GM23338 (cell line): ENCODE data around the gene AFF3. TPM values are rescaled to one million over a fixed set of nuclear protein-coding genes. Genes with fewer than 3 reads are reported as not detected.

Experiments
- ATAC-seq: fragments of 200-7000 bp; cut with Tn5 transposase; 3 replicates; pipeline ENCODE4 v1.9.1; 2020
- DNase-seq: peaks from one replicate; pipeline ENCODE4 v3.0.0-alpha.2; 2015; ENCODE audit warnings: low spot score
- H2AFZ ChIP-seq: fragments of 200-600 bp; sonication (generic); 2 replicates; pipeline ENCODE4 v1.8.0; 2016; ENCODE audit warnings: antibody characterized with exemption, mild to moderate bottlenecking, moderate library complexity
- H3F3A ChIP-seq: fragments of 200-600 bp; sonication (generic); replicated peaks from 2 replicates; pipeline ENCODE4 v1.8.0; 2017; ENCODE audit warnings: antibody characterized with exemption, mixed run types, low read depth
- H3K27ac ChIP-seq: fragments of 200-600 bp; sonication (generic); 2 replicates; pipeline ENCODE4 v1.6.1; 2016; ENCODE audit warnings: low read depth
- H3K27me3 ChIP-seq: fragments of 200-600 bp; sonication (generic); 2 replicates; pipeline ENCODE4 v1.8.0; 2016; ENCODE audit warnings: mild to moderate bottlenecking, mixed run types, moderate library complexity; ENCODE audit not compliant: insufficient read depth
- H3K36me3 ChIP-seq: fragments of 200-600 bp; sonication (generic); 2 replicates; pipeline ENCODE4 v1.8.0; 2016; ENCODE audit warnings: mild to moderate bottlenecking; ENCODE audit not compliant: insufficient read depth
- H3K4me1 ChIP-seq: fragments of 200-600 bp; sonication (generic); 2 replicates; pipeline ENCODE4 v1.8.0; 2016; ENCODE audit warnings: mild to moderate bottlenecking, moderate library complexity; ENCODE audit not compliant: insufficient read depth
- H3K4me2 ChIP-seq: fragments of 200-600 bp; sonication (generic); 2 replicates; pipeline ENCODE4 v1.7.1; 2017; ENCODE audit warnings: mixed run types
- H3K4me3 ChIP-seq: fragments of 200-600 bp; sonication (generic); 2 replicates; pipeline ENCODE4 v1.6.1; 2016; ENCODE audit warnings: mixed run types
- H3K79me2 ChIP-seq: fragments of 200-600 bp; sonication (generic); replicated peaks from 2 replicates; pipeline ENCODE4 v1.8.0; 2017; ENCODE audit warnings: mild to moderate bottlenecking; ENCODE audit not compliant: insufficient read depth
- H3K9me2 ChIP-seq: fragments of 200-600 bp; sonication (generic); 2 replicates; pipeline ENCODE4 v1.8.0; 2017; ENCODE audit not compliant: insufficient read depth
- H4K20me1 ChIP-seq: fragments of 200-600 bp; sonication (generic); replicated peaks from 2 replicates; pipeline ENCODE4 v1.8.0; 2017; ENCODE audit warnings: mild to moderate bottlenecking; ENCODE audit not compliant: insufficient read depth
- H3K27ac Mint-ChIP-seq: 2 replicates; pipeline ENCODE4 v1.8.0; 2020; ENCODE audit warnings: inconsistent platforms, mild to moderate bottlenecking, moderate library complexity, mixed read lengths
- H3K27me3 Mint-ChIP-seq: 3 replicates; pipeline ENCODE4 v1.8.0; 2022; ENCODE audit warnings: low read depth, mild to moderate bottlenecking, moderate library complexity, mixed read lengths, inconsistent platforms; ENCODE audit not compliant: insufficient read depth, poor library complexity
- H3K36me3 Mint-ChIP-seq: 3 replicates; pipeline ENCODE4 v1.8.0; 2021; ENCODE audit warnings: low read depth, mild to moderate bottlenecking, inconsistent platforms, moderate library complexity, mixed read lengths
- H3K4me1 Mint-ChIP-seq: 3 replicates; pipeline ENCODE4 v1.8.0; 2020; ENCODE audit warnings: mild to moderate bottlenecking, inconsistent platforms, mixed read lengths
- H3K4me3 Mint-ChIP-seq: 3 replicates; pipeline ENCODE4 v1.8.0; 2021; ENCODE audit warnings: moderate library complexity, mild to moderate bottlenecking, inconsistent platforms, mixed read lengths
- H3K9me3 Mint-ChIP-seq: 3 replicates; pipeline ENCODE4 v1.8.0; 2020; ENCODE audit warnings: moderate library complexity, mild to moderate bottlenecking, inconsistent platforms, mixed read lengths
- CREB1 ChIP-seq: fragments of 250-450 bp; sonication (Bioruptor Pico); IDR thresholded peaks from 2 replicates; pipeline ENCODE4 v1.5.0; 2020; ENCODE audit warnings: low read depth, mild to moderate bottlenecking, moderate library complexity
- EZH2 ChIP-seq: fragments of 200-600 bp; sonication (generic); IDR thresholded peaks from one replicate; pipeline ENCODE4 v1.8.0; 2017; ENCODE audit warnings: antibody characterized with exemption, mild to moderate bottlenecking, low read depth; ENCODE audit not compliant: unreplicated experiment
- EZH2phosphoT487 ChIP-seq: fragments of 200-600 bp; sonication (generic); IDR thresholded peaks from one replicate; pipeline ENCODE4 v1.8.1; 2018; ENCODE audit warnings: antibody characterized with exemption; ENCODE audit not compliant: unreplicated experiment
- JUNB ChIP-seq: IDR thresholded peaks from one replicate; pipeline ENCODE4 v1.6.1; 2016; ENCODE audit warnings: antibody characterized with exemption; ENCODE audit not compliant: unreplicated experiment
- NANOG ChIP-seq: IDR thresholded peaks from 2 replicates; pipeline ENCODE4 v1.6.1; 2016; ENCODE audit warnings: antibody characterized with exemption, borderline replicate concordance
- POLR2AphosphoS5 ChIP-seq: IDR thresholded peaks from 2 replicates; pipeline ENCODE4 v1.6.1; 2016; ENCODE audit warnings: antibody characterized with exemption, low read depth
- STAT1 ChIP-seq: IDR thresholded peaks from one replicate; pipeline ENCODE4 v1.6.1; 2016; ENCODE audit warnings: antibody characterized with exemption; ENCODE audit not compliant: unreplicated experiment
- ZNF114 ChIP-seq: fragments of 250-450 bp; sonication (Bioruptor Pico); IDR thresholded peaks from 2 replicates; pipeline ENCODE4 v1.5.0; 2020; ENCODE audit warnings: mild to moderate bottlenecking, moderate library complexity
- ZNF331 ChIP-seq: fragments of 250-450 bp; sonication (Bioruptor Pico); IDR thresholded peaks from 2 replicates; pipeline ENCODE4 v1.5.0; 2020; ENCODE audit warnings: low read depth, mild to moderate bottlenecking, moderate library complexity
- polyA plus RNA-seq: library from polyadenylated mRNA; unstranded; fragments of >200 nt; fragmentation: Nextera tagmentation; extraction: Ambion mirVana; gene quantifications from 2 replicates; pipeline ENCODE4 v1.2.1, GENCODE V29; 2016
- total RNA-seq: library from RNA; depleted of rRNA; stranded (reverse); fragments of >200 nt; shearing (Covaris generic); gene quantifications from 2 replicates; pipeline ENCODE4 v1.2.3, GENCODE V29; 2014
- TF ChIP-seq, protein P1 (sequence below): IDR thresholded peaks from 2 replicates; pipeline ENCODE4 v1.6.1; 2016; ENCODE audit warnings: antibody characterized with exemption
- TF ChIP-seq, protein P2 (sequence below), 2 experiments: fragments of 200-600 bp in 1 of 2; sonication (generic) in 1 of 2; conservative IDR thresholded peaks; 2 replicates each; pipeline versions ENCODE4 v1.5.1 to v1.6.1; 2016 to 2017; ENCODE audit warnings: antibody characterized with exemption in 2 of 2, low read depth in 2 of 2, mild to moderate bottlenecking in 2 of 2, moderate library complexity in 1 of 2
- TF ChIP-seq, protein P3 (sequence below): fragments of 250-450 bp; sonication (Bioruptor Pico); IDR thresholded peaks from 2 replicates; pipeline ENCODE4 v1.5.0; 2020; ENCODE audit warnings: mild to moderate bottlenecking, moderate library complexity
- TF ChIP-seq, protein P4 (sequence below): IDR thresholded peaks from one replicate; pipeline ENCODE4 v1.6.1; 2018; ENCODE audit warnings: antibody characterized with exemption; ENCODE audit not compliant: unreplicated experiment

AFF3 gene
- total and polyA plus RNA-seq, 2 experiments from 2014 or later, result 0.73 to 1.4 TPM

DNA sequence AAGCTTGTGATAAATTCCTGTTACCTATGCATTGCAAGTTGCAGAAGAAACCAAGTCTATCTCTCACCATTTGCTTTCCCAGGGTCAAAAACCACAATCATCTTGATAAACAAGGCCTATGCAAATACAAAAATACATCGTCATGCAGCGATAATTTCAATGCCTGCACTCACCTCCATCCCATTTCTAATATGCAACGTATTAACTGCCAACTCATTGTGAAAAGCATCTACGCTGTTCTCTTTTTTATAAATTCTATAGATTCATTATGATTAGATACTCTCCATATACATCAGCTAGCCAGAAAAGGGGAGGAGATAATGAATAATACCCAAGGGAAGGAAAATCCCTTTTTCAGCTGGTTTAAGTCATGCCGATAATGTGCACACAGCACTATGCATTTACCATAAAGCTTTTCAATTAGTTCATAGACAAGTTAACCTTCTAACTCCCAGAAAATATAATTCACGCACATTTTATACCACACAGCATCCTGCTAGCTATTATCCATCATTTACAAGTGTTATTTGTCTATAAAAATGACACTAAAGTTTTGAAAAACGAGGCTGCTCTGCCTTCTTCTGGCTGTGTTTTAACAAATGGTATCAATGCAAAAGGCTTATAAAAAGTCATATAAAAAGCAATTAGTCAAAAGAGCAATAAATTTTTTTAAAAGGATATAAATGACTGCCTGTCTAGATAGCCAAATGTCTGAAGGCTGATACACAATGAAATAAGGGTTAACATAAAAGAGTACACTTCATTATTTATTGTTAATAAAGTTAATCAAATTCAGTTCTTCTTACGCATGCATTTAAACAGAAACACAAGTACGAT lies 77.6 kb downstream of the AFF3 start:
- Mint-ChIP-seq H3K4me1 (no peaks in the 10 kb centered on the region), H3K9me3 (peaks cover 14% of the 10 kb centered on the region), H3K27me3 (peaks cover 1% of the 10 kb centered on the region), H3K27ac (no peak overlapping the region), H3K4me3 (no peak overlapping the region), H3K36me3 (peaks cover 4% of the 10 kb centered on the region; the same call in 2 of the 3 replicates)
- H3K9me2 ChIP-seq, result no peaks in the 10 kb centered on the region
- H4K20me1 ChIP-seq, result no peaks in the 10 kb centered on the region
- ATAC-seq (no peak), DNase-seq (no peak)
- H2AFZ ChIP-seq, result no peak overlapping the region
- H3K36me3 ChIP-seq, result no peaks in the 10 kb centered on the region
- TF ChIP-seq ZNF331 (CRISPR knock-in tag), result no peak
- TF ChIP-seq ZNF114, result no peak
- TF ChIP-seq NANOG, result no peak
- no peak for TF ChIP-seq EZH2phosphoT487
- no peak for TF ChIP-seq POLR2AphosphoS5
- TF ChIP-seq, protein P1, sequence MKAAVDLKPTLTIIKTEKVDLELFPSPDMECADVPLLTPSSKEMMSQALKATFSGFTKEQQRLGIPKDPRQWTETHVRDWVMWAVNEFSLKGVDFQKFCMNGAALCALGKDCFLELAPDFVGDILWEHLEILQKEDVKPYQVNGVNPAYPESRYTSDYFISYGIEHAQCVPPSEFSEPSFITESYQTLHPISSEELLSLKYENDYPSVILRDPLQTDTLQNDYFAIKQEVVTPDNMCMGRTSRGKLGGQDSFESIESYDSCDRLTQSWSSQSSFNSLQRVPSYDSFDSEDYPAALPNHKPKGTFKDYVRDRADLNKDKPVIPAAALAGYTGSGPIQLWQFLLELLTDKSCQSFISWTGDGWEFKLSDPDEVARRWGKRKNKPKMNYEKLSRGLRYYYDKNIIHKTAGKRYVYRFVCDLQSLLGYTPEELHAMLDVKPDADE, result no peak
- no peak for TF ChIP-seq CREB1
- TF ChIP-seq, protein P2, sequence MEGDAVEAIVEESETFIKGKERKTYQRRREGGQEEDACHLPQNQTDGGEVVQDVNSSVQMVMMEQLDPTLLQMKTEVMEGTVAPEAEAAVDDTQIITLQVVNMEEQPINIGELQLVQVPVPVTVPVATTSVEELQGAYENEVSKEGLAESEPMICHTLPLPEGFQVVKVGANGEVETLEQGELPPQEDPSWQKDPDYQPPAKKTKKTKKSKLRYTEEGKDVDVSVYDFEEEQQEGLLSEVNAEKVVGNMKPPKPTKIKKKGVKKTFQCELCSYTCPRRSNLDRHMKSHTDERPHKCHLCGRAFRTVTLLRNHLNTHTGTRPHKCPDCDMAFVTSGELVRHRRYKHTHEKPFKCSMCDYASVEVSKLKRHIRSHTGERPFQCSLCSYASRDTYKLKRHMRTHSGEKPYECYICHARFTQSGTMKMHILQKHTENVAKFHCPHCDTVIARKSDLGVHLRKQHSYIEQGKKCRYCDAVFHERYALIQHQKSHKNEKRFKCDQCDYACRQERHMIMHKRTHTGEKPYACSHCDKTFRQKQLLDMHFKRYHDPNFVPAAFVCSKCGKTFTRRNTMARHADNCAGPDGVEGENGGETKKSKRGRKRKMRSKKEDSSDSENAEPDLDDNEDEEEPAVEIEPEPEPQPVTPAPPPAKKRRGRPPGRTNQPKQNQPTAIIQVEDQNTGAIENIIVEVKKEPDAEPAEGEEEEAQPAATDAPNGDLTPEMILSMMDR (conservative IDR thresholded peaks at IDR 0.05; ENCODE audit: low read depth in 2 of 2), result no peak
- no peak for TF ChIP-seq STAT1
- no peak for TF ChIP-seq JUNB
- no peak for TF ChIP-seq EZH2
- TF ChIP-seq, protein P3, sequence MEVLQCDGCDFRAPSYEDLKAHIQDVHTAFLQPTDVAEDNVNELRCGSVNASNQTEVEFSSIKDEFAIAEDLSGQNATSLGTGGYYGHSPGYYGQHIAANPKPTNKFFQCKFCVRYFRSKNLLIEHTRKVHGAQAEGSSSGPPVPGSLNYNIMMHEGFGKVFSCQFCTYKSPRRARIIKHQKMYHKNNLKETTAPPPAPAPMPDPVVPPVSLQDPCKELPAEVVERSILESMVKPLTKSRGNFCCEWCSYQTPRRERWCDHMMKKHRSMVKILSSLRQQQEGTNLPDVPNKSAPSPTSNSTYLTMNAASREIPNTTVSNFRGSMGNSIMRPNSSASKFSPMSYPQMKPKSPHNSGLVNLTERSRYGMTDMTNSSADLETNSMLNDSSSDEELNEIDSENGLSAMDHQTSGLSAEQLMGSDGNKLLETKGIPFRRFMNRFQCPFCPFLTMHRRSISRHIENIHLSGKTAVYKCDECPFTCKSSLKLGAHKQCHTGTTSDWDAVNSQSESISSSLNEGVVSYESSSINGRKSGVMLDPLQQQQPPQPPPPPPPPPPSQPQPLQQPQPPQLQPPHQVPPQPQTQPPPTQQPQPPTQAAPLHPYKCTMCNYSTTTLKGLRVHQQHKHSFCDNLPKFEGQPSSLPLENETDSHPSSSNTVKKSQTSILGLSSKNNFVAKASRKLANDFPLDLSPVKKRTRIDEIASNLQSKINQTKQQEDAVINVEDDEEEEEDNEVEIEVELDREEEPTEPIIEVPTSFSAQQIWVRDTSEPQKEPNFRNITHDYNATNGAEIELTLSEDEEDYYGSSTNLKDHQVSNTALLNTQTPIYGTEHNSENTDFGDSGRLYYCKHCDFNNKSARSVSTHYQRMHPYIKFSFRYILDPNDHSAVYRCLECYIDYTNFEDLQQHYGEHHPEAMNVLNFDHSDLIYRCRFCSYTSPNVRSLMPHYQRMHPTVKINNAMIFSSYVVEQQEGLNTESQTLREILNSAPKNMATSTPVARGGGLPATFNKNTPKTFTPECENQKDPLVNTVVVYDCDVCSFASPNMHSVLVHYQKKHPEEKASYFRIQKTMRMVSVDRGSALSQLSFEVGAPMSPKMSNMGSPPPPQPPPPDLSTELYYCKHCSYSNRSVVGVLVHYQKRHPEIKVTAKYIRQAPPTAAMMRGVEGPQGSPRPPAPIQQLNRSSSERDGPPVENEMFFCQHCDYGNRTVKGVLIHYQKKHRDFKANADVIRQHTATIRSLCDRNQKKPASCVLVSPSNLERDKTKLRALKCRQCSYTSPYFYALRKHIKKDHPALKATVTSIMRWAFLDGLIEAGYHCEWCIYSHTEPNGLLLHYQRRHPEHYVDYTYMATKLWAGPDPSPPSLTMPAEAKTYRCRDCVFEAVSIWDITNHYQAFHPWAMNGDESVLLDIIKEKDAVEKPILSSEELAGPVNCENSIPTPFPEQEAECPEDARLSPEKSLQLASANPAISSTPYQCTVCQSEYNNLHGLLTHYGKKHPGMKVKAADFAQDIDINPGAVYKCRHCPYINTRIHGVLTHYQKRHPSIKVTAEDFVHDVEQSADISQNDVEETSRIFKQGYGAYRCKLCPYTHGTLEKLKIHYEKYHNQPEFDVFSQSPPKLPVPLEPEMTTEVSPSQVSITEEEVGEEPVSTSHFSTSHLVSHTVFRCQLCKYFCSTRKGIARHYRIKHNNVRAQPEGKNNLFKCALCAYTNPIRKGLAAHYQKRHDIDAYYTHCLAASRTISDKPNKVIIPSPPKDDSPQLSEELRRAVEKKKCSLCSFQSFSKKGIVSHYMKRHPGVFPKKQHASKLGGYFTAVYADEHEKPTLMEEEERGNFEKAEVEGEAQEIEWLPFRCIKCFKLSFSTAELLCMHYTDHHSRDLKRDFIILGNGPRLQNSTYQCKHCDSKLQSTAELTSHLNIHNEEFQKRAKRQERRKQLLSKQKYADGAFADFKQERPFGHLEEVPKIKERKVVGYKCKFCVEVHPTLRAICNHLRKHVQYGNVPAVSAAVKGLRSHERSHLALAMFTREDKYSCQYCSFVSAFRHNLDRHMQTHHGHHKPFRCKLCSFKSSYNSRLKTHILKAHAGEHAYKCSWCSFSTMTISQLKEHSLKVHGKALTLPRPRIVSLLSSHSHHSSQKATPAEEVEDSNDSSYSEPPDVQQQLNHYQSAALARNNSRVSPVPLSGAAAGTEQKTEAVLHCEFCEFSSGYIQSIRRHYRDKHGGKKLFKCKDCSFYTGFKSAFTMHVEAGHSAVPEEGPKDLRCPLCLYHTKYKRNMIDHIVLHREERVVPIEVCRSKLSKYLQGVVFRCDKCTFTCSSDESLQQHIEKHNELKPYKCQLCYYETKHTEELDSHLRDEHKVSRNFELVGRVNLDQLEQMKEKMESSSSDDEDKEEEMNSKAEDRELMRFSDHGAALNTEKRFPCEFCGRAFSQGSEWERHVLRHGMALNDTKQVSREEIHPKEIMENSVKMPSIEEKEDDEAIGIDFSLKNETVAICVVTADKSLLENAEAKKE (CRISPR knock-in tag), result no peak
- TF ChIP-seq, protein P4, sequence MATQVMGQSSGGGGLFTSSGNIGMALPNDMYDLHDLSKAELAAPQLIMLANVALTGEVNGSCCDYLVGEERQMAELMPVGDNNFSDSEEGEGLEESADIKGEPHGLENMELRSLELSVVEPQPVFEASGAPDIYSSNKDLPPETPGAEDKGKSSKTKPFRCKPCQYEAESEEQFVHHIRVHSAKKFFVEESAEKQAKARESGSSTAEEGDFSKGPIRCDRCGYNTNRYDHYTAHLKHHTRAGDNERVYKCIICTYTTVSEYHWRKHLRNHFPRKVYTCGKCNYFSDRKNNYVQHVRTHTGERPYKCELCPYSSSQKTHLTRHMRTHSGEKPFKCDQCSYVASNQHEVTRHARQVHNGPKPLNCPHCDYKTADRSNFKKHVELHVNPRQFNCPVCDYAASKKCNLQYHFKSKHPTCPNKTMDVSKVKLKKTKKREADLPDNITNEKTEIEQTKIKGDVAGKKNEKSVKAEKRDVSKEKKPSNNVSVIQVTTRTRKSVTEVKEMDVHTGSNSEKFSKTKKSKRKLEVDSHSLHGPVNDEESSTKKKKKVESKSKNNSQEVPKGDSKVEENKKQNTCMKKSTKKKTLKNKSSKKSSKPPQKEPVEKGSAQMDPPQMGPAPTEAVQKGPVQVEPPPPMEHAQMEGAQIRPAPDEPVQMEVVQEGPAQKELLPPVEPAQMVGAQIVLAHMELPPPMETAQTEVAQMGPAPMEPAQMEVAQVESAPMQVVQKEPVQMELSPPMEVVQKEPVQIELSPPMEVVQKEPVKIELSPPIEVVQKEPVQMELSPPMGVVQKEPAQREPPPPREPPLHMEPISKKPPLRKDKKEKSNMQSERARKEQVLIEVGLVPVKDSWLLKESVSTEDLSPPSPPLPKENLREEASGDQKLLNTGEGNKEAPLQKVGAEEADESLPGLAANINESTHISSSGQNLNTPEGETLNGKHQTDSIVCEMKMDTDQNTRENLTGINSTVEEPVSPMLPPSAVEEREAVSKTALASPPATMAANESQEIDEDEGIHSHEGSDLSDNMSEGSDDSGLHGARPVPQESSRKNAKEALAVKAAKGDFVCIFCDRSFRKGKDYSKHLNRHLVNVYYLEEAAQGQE, result no peak
- no peaks in the 10 kb centered on the region for H3K4me1 ChIP-seq
- no peak overlapping the region for H3K27ac ChIP-seq
- H3F3A ChIP-seq, result no peaks in the 10 kb centered on the region
- H3K4me2 ChIP-seq, result no peak overlapping the region
- no peaks in the 10 kb centered on the region for H3K79me2 ChIP-seq
- no peak overlapping the region for H3K4me3 ChIP-seq
- H3K27me3 ChIP-seq, result no peaks in the 10 kb centered on the region
